SK-N-SH treated with all-trans-retinoic acid at 6 μM for 48 hours (cell line): Measurements from ENCODE around the gene SDC3.

Experiments used
- ATAC-seq: fragments of 200-7000 bp; cut with Tn5 transposase; 3 replicates; pipeline ENCODE4 v1.9.1; 2020; ENCODE audit warnings: mild to moderate bottlenecking, moderate library complexity
- ARNTL ChIP-seq: fragments of 450-650 bp; formaldehyde crosslinking; IDR thresholded peaks from 2 replicates; pipeline ENCODE4 v1.5.0; 2020; ENCODE audit warnings: low read depth, mild to moderate bottlenecking, moderate library complexity, borderline replicate concordance
- BACH2 ChIP-seq: fragments of 250-450 bp; sonication (Bioruptor Pico); IDR thresholded peaks from 2 replicates; pipeline ENCODE4 v1.9.0; 2021; ENCODE audit warnings: mild to moderate bottlenecking, borderline replicate concordance
- CREB5 ChIP-seq: fragments of 250-450 bp; sonication (Bioruptor Pico); IDR thresholded peaks from 2 replicates; pipeline ENCODE4 v1.5.1; 2020; ENCODE audit warnings: low read depth, mild to moderate bottlenecking, moderate library complexity
- CSDC2 ChIP-seq: fragments of 250-450 bp; sonication (Bioruptor Pico); IDR thresholded peaks from 2 replicates; pipeline ENCODE4 v1.5.0; 2020; ENCODE audit warnings: mild to moderate bottlenecking, moderate library complexity
- CSRNP3 ChIP-seq: fragments of 250-450 bp; sonication (Bioruptor Pico); IDR thresholded peaks from 2 replicates; pipeline ENCODE4 v1.5.1; 2021; ENCODE audit warnings: mild to moderate bottlenecking, moderate library complexity
- ESRRG ChIP-seq: fragments of 250-450 bp; sonication (Bioruptor Pico); IDR thresholded peaks from 2 replicates; pipeline ENCODE4 v1.6.1; 2021; ENCODE audit warnings: mild to moderate bottlenecking
- GLIS3 ChIP-seq: fragments of 250-450 bp; sonication (Bioruptor Pico); IDR thresholded peaks from 2 replicates; pipeline ENCODE4 v1.5.0; 2020; ENCODE audit warnings: mild to moderate bottlenecking, moderate library complexity
- ISL1 ChIP-seq: fragments of 250-450 bp; sonication (Bioruptor Pico); IDR thresholded peaks from 2 replicates; pipeline ENCODE4 v2.1.2; 2022; ENCODE audit warnings: mild to moderate bottlenecking, moderate library complexity
- OSR1 ChIP-seq: fragments of 250-450 bp; sonication (Bioruptor Pico); IDR thresholded peaks from 2 replicates; pipeline ENCODE4 v1.8.0; 2022; ENCODE audit warnings: moderate library complexity, mild to moderate bottlenecking, inconsistent platforms
- PATZ1 ChIP-seq: fragments of 250-450 bp; sonication (Bioruptor Pico); IDR thresholded peaks from 2 replicates; pipeline ENCODE4 v1.8.0; 2020; ENCODE audit warnings: mild to moderate bottlenecking, moderate library complexity, borderline replicate concordance
- POU6F1 ChIP-seq: fragments of 250-450 bp; sonication (Bioruptor Pico); IDR thresholded peaks from 2 replicates; pipeline ENCODE4 v1.8.0; 2021; ENCODE audit warnings: low read depth, mild to moderate bottlenecking, moderate library complexity, borderline replicate concordance
- PPARA ChIP-seq: fragments of 250-450 bp; sonication (Bioruptor Pico); IDR thresholded peaks from 2 replicates; pipeline ENCODE4 v1.5.0; 2020; ENCODE audit warnings: mild to moderate bottlenecking, borderline replicate concordance
- RARB ChIP-seq: fragments of 250-450 bp; sonication (Bioruptor Pico); IDR thresholded peaks from 2 replicates; pipeline ENCODE4 v1.8.0; 2021; ENCODE audit warnings: mild to moderate bottlenecking, moderate library complexity
- SNAI2 ChIP-seq: fragments of 250-450 bp; sonication (Bioruptor Pico); IDR thresholded peaks from 2 replicates; pipeline ENCODE4 v1.5.0; 2020; ENCODE audit warnings: mild to moderate bottlenecking, moderate library complexity
- TCF4 ChIP-seq: fragments of 250-450 bp; sonication (Bioruptor Pico); IDR thresholded peaks from 2 replicates; pipeline ENCODE4 v1.8.0; 2021; ENCODE audit warnings: mild to moderate bottlenecking, moderate library complexity, borderline replicate concordance
- TOX ChIP-seq: fragments of 250-450 bp; sonication (Bioruptor Pico); IDR thresholded peaks from 2 replicates; pipeline ENCODE4 v1.8.0; 2021; ENCODE audit warnings: mild to moderate bottlenecking, moderate library complexity, borderline replicate concordance
- ZC3H10 ChIP-seq: fragments of 250-450 bp; sonication (Bioruptor Pico); IDR thresholded peaks from 2 replicates; pipeline ENCODE4 v1.5.1; 2021; ENCODE audit warnings: mild to moderate bottlenecking, moderate library complexity
- ZFP30 ChIP-seq: fragments of 450-650 bp; formaldehyde crosslinking; IDR thresholded peaks from 2 replicates; pipeline ENCODE4 v1.5.0; 2022; ENCODE audit warnings: mild to moderate bottlenecking, moderate library complexity
- ZNF565 ChIP-seq: fragments of 450-650 bp; formaldehyde crosslinking; conservative IDR thresholded peaks from 2 replicates; pipeline ENCODE4 v1.5.0; 2020; ENCODE audit warnings: low read depth, mild to moderate bottlenecking, moderate library complexity
- ZNF70 ChIP-seq: fragments of 450-650 bp; formaldehyde crosslinking; IDR thresholded peaks from 2 replicates; pipeline ENCODE4 v1.5.0; 2020; ENCODE audit warnings: mild to moderate bottlenecking, moderate library complexity
- ZNF8 ChIP-seq: fragments of 450-650 bp; formaldehyde crosslinking; IDR thresholded peaks from 2 replicates; pipeline ENCODE4 v1.5.0; 2020; ENCODE audit warnings: mild to moderate bottlenecking, moderate library complexity

SDC3 gene

GRCh38 chr1:30891227-30891552 lies 17.4 kb downstream of the SDC3 start:
- no peak for TF ChIP-seq ZFP30 (CRISPR knock-in tag)
- TF ChIP-seq ARNTL (CRISPR knock-in tag), result no peak
- TF ChIP-seq OSR1 (CRISPR knock-in tag), result no peak
- TF ChIP-seq ZC3H10, result no peak
- no peak for TF ChIP-seq GLIS3 (CRISPR knock-in tag)
- no peak for TF ChIP-seq CSRNP3 (CRISPR knock-in tag)
- TF ChIP-seq TOX (CRISPR knock-in tag), result no peak
- TF ChIP-seq ZNF565 (CRISPR knock-in tag), result no peak
- TF ChIP-seq CREB5 (CRISPR knock-in tag), result no peak
- TF ChIP-seq, all 23 proteins: peak for 0
- ATAC-seq, result no peak

- TF ChIP-seq ZNF565 (CRISPR knock-in tag), result no peak
- no peak for TF ChIP-seq CSDC2
- TF ChIP-seq ZNF70, result no peak
- no peak for TF ChIP-seq ESRRG (CRISPR knock-in tag)
- TF ChIP-seq GLIS3 (CRISPR knock-in tag), result no peak
- TF ChIP-seq ZC3H10, result no peak
- no peak for TF ChIP-seq RARB
- no peak for TF ChIP-seq ZNF8 (CRISPR knock-in tag)
- TF ChIP-seq POU6F1 (CRISPR knock-in tag), result no peak
- no peak for TF ChIP-seq ISL1 (CRISPR knock-in tag)
- TF ChIP-seq BACH2 (CRISPR knock-in tag), result no peak
- no peak for ATAC-seq
Measured at GRCh38 chr1:30890502-30891226, 17.9 kb downstream of the SDC3 start.

- TF ChIP-seq ZC3H10, result no peak
- TF ChIP-seq TCF4, result no peak
- no peak for TF ChIP-seq GLIS3 (CRISPR knock-in tag)
- TF ChIP-seq RARB, result no peak
- no peak for TF ChIP-seq POU6F1 (CRISPR knock-in tag)
- no peak for TF ChIP-seq SNAI2
- no peak for TF ChIP-seq PPARA (CRISPR knock-in tag)
- no peak for TF ChIP-seq ISL1 (CRISPR knock-in tag)
- TF ChIP-seq ZFP30 (CRISPR knock-in tag), result no peak
- TF ChIP-seq ZNF70, result no peak
- ATAC-seq, result no peak
Measured at GRCh38 chr1:30889511-30889910, 19.0 kb downstream of the SDC3 start.

GRCh38 chr1:30888975-30889374 lies 19.6 kb downstream of the SDC3 start:
- ATAC-seq, result peak; percentile 5; the same call in 1 of the 3 replicates
- TF ChIP-seq ISL1 (CRISPR knock-in tag) (no peak), RARB (no peak), TOX (CRISPR knock-in tag) (no peak), CSDC2 (no peak), GLIS3 (CRISPR knock-in tag) (no peak), ESRRG (CRISPR knock-in tag) (no peak), TCF4 (no peak), ZFP30 (CRISPR knock-in tag) (no peak), BACH2 (CRISPR knock-in tag) (no peak), PATZ1 (CRISPR knock-in tag) (no peak), CSRNP3 (CRISPR knock-in tag) (no peak), CREB5 (CRISPR knock-in tag) (no peak), ZNF565 (CRISPR knock-in tag) (no peak), ZC3H10 (no peak), ZNF70 (no peak), SNAI2 (no peak), PPARA (CRISPR knock-in tag) (no peak)
